Measurements from ENCODE around the gene NAV2. TPM values are rescaled to one million over a fixed set of nuclear protein-coding genes. Genes with fewer than 3 reads are reported as not detected.

The NAV2 gene
- polyA plus RNA-seq: under 1 TPM in 1 of 3 donors, not detected in 2; 0.66 TPM

- Mint-ChIP-seq H3K4me3 (peak within 1 kb of the TSS; percentile 93 to 98 (median 97)), H3K27ac (peak within 1 kb of the TSS; percentile 79 to 89 (median 86)), H3K9me3 (no peaks in the 10 kb centered on the region), H3K36me3 (no peaks in the 10 kb centered on the region), H3K4me1 (peaks cover 24 to 40% of the 10 kb centered on the region in 2 donors), H3K27me3 (ENCODE audit: low read depth in 3 of 3) (peaks cover 20 to 28% (median 23%) of the 10 kb centered on the region in 3 donors)
- DNase-seq: peak; percentile 81 to 84 (median 83)
Measured at GRCh38 chr11:19712281-19713195, at the start of gene NAV2. NAV2 (plus strand) TSS chr11:19712837; CDS start chr11:19713696, 859 bp downstream.

- peaks cover 3 to 5% of the 10 kb centered on the region in 2 donors for H3K4me1 Mint-ChIP-seq
- H3K36me3 Mint-ChIP-seq: no peaks in the 10 kb centered on the region
- H3K27me3 Mint-ChIP-seq (ENCODE audit: low read depth in 3 of 3): peaks cover 0 to 2% (median 0%) of the 10 kb centered on the region in 3 donors
- H3K27ac Mint-ChIP-seq: no peak overlapping the region
- H3K9me3 Mint-ChIP-seq: no peaks in the 10 kb centered on the region
- no peak overlapping the region for H3K4me3 Mint-ChIP-seq
- DNase-seq: no peak
Measured at GRCh38 chr11:19663206-19663605, 49.4 kb upstream of the NAV2 start.

DNA sequence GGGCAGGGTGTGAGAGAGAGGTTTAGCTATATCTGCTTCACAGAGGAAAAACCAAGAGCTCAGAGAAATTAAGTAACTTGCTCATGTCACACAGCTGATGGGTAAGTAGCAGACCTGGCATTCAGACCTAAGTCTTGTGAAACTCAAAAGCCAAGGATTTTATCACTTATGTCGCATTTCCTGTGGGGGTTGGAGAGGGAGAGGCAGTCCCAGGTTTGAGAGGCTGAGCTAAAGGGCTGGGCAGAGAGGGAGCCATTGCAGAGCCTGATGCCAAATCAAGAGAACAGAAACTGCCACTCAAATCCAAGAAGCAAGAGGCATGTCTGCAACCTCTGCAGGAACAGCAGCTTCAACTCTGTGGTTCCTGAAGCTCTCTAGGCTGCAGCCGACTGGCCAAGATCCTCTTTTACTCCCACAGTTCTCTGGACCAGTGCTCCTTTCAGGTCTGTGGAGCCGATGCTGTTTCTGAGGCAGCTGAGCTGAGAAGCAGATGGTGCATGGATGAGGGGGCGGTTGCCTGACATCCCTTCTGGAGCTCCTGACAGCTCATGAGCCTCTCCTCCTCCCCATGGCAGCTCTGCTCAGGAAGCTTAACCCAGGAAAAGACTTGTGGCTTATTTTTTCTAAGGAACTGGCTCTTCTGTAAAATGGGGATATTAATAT is 47.6 kb upstream of the NAV2 start:
- Mint-ChIP-seq H3K4me1 (peaks cover 3 to 5% of the 10 kb centered on the region in 2 donors), H3K27ac (no peak overlapping the region), H3K27me3 (ENCODE audit: low read depth in 3 of 3) (peaks cover 0 to 5% (median 0%) of the 10 kb centered on the region in 3 donors), H3K36me3 (no peaks in the 10 kb centered on the region), H3K9me3 (no peaks in the 10 kb centered on the region), H3K4me3 (no peak overlapping the region)
- no peak for DNase-seq

DNA sequence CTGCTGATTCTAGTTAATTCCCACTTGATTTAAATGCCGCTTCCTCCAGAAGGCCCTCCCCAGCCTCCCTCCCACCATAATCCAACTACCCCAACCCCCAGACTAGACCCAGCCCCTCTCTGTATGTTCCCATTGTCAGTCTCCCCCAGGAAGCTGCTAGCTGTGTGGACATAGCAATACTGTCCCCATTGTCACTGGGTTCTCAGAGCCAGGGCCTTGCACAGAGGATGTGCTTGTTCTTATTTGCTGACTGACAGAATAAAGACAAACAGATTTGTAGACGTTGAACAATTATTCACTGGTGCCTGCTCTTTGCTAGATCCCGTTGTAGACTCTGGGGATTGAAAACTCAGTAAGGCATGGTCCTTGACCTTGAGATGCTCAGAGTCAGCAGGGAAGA is 45.7 kb upstream of the NAV2 start:
- Mint-ChIP-seq H3K27ac (no peak overlapping the region), H3K4me1 (no peaks in the 10 kb centered on the region), H3K9me3 (no peaks in the 10 kb centered on the region), H3K36me3 (no peaks in the 10 kb centered on the region), H3K4me3 (no peak overlapping the region), H3K27me3 (ENCODE audit: low read depth in 3 of 3) (peaks cover 0 to 4% (median 3%) of the 10 kb centered on the region in 3 donors)
- DNase-seq: no peak

- H3K4me1 Mint-ChIP-seq: peaks cover 0 to under 1% of the 10 kb centered on the region in 2 donors
- no peaks in the 10 kb centered on the region for H3K36me3 Mint-ChIP-seq
- H3K9me3 Mint-ChIP-seq: no peaks in the 10 kb centered on the region
- H3K4me3 Mint-ChIP-seq: no peak overlapping the region
- peaks cover 2 to 5% (median 3%) of the 10 kb centered on the region in 3 donors for H3K27me3 Mint-ChIP-seq (ENCODE audit: low read depth in 3 of 3)
- no peak for DNase-seq
- H3K27ac Mint-ChIP-seq: no peak overlapping the region
Measured at GRCh38 chr11:19669511-19669910, 43.1 kb upstream of the NAV2 start.

DNA sequence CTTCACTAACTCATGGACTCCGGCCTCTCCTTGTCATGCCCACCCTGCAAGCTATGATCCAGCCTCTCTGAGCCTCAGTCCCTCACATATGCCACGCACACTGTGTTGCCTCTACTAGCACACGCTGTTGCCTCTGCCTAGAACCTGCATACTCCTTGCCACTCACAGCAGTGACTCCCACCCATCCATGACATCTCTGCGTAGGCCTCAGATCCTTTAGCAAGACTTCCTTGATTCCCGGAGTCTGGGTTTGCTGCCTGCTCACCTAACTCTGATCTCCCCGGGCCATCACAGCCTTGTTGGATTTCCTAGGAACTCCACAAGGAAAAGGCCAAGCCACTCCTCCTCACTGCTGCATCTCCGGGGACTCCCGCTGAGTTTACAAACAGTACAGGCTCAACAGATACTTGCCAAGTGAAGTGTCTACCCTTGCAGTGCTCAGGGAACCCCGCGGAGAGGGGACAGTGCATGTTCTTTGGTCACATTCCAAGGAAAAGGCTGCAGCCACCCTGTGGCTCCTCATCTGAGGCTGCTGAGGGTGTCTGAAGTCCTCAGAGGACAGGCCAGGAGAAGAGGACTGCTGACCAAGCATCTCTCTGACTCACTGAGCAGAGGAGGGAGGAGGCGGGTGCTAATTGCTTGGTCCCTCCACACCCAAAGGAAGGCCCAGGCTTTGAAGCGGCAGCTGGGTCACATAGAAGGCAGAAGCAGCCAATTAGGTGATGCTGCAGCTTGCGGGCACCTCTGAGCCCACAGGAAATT is 42.4 kb upstream of the NAV2 start:
- Mint-ChIP-seq H3K27me3 (ENCODE audit: low read depth in 3 of 3) (peaks cover 2 to 5% (median 3%) of the 10 kb centered on the region in 3 donors), H3K36me3 (no peaks in the 10 kb centered on the region), H3K4me1 (peaks cover 1 to 7% of the 10 kb centered on the region in 2 donors), H3K9me3 (no peaks in the 10 kb centered on the region), H3K27ac (no peak overlapping the region), H3K4me3 (no peak overlapping the region)
- DNase-seq: no peak

GRCh38 chr11:19672586-19673206 is 39.9 kb upstream of the NAV2 start:
- Mint-ChIP-seq H3K4me3 (no peak overlapping the region), H3K27ac (peak overlapping the region in 1 of 6 donors; percentile 2), H3K4me1 (peaks cover 3 to 30% of the 10 kb centered on the region in 2 donors), H3K36me3 (no peaks in the 10 kb centered on the region), H3K27me3 (ENCODE audit: low read depth in 3 of 3) (peaks cover 2 to 9% (median 3%) of the 10 kb centered on the region in 3 donors), H3K9me3 (no peaks in the 10 kb centered on the region)
- no peak for DNase-seq

DNA sequence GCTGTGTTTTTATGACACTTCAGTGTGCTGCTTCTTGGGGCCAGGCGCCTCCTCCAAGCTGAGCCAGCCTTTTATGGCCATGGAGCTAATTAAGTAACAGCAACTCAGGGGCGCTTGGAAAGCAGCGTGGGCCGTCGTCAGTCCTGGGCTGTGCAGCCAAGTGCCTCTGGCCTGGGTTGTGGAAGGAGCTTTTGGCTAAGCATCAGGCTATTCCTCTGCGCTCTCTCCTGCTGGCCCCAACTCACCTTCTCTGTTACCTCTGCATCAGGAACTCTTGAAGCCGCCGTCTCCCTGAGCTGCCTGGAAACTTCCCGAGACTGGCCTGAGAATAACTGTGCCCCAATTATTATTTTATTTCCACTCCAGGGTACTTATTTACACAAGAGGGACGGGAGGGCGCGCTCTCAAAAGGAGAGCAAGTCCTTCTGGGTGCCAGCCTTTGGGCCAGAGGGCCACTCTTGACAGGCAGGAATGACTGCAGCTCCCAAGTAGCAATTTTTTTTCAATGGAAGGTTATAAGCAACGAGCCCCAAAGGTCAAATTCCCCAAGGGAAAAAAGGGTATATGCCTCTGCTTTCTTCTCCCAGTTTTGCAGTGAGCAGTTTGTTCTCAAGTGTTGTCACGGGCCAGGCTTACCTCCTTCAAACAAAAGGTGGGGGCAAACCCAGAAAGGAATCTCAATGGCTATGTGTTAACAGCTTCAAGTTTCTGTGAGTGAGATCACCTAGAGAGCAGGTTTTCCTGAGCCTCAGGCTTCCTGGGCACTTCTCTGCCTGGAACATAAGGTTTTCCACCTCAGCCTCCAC is 38.5 kb upstream of the NAV2 start:
- Mint-ChIP-seq H3K4me3 (no peak overlapping the region), H3K27me3 (ENCODE audit: low read depth in 3 of 3) (peaks cover 2 to 14% (median 4%) of the 10 kb centered on the region in 3 donors), H3K9me3 (no peaks in the 10 kb centered on the region), H3K36me3 (no peaks in the 10 kb centered on the region), H3K27ac (no peak overlapping the region), H3K4me1 (peaks cover 3 to 30% of the 10 kb centered on the region in 2 donors)
- no peak for DNase-seq

GRCh38 chr11:19674836-19675235 is 37.8 kb upstream of the NAV2 start:
- no peaks in the 10 kb centered on the region for H3K9me3 Mint-ChIP-seq
- H3K36me3 Mint-ChIP-seq: no peaks in the 10 kb centered on the region
- H3K4me1 Mint-ChIP-seq: peaks cover 3 to 30% of the 10 kb centered on the region in 2 donors
- peaks cover 2 to 14% (median 9%) of the 10 kb centered on the region in 3 donors for H3K27me3 Mint-ChIP-seq (ENCODE audit: low read depth in 3 of 3)
- DNase-seq: no peak
- H3K27ac Mint-ChIP-seq: no peak overlapping the region
- H3K4me3 Mint-ChIP-seq: no peak overlapping the region

DNA sequence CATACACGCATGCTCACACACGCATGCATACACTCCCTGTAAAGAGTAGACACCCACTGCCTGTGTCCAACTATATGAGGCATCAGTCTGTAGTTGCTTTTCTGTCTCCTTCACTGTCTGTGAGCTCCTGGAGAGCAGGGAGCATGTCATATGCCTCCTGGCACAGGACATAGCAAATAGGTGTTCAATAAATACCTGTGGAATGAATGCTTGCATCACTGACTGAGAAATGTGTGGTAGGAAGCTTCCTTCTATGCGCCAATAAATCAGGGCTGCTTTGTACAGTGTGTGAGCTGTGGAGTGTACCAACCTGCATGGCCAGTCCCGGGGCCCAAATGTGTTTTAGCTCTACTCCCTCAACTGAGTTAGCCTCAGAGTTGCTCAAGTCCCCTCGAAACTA is 37.2 kb upstream of the NAV2 start:
- Mint-ChIP-seq H3K4me1 (peaks cover 3 to 30% of the 10 kb centered on the region in 2 donors), H3K27ac (no peak overlapping the region), H3K4me3 (no peak overlapping the region), H3K27me3 (ENCODE audit: low read depth in 3 of 3) (peaks cover 3 to 14% (median 8%) of the 10 kb centered on the region in 3 donors), H3K36me3 (no peaks in the 10 kb centered on the region), H3K9me3 (no peaks in the 10 kb centered on the region)
- DNase-seq: no peak

- DNase-seq: peak in 2 of 3 donors; percentile 17 to 28
- no peaks in the 10 kb centered on the region for H3K9me3 Mint-ChIP-seq
- no peaks in the 10 kb centered on the region for H3K36me3 Mint-ChIP-seq
- H3K4me1 Mint-ChIP-seq: peaks cover 3 to 30% of the 10 kb centered on the region in 2 donors
- H3K27me3 Mint-ChIP-seq (ENCODE audit: low read depth in 3 of 3): peaks cover 3 to 12% (median 8%) of the 10 kb centered on the region in 3 donors
- H3K4me3 Mint-ChIP-seq: peak overlapping the region in 2 of 5 donors; percentile 3
- no peak overlapping the region for H3K27ac Mint-ChIP-seq
Measured at GRCh38 chr11:19676475-19677380, 35.9 kb upstream of the NAV2 start.
